Glutamatergic neuron (in vitro differentiated cells): ENCODE results near the gene IFT81. TPM values are rescaled to one million over a fixed set of nuclear protein-coding genes. Genes with fewer than 3 reads are reported as not detected.

Experiments
- DNase-seq: peaks from one replicate; pipeline ENCODE4 v3.0.0; 2022
- H3K27ac Mint-ChIP-seq: one replicate; pipeline ENCODE4 v1.8.0; 2020; ENCODE audit warnings: mild to moderate bottlenecking, mixed read lengths, inconsistent platforms; ENCODE audit not compliant: unreplicated experiment
- H3K27me3 Mint-ChIP-seq: one replicate; pipeline ENCODE4 v1.8.0; 2020; ENCODE audit warnings: mild to moderate bottlenecking, moderate library complexity, mixed read lengths, inconsistent platforms; ENCODE audit not compliant: unreplicated experiment
- H3K36me3 Mint-ChIP-seq: one replicate; pipeline ENCODE4 v1.8.0; 2020; ENCODE audit warnings: mild to moderate bottlenecking, mixed read lengths, inconsistent platforms; ENCODE audit not compliant: unreplicated experiment
- H3K4me1 Mint-ChIP-seq: one replicate; pipeline ENCODE4 v1.8.0; 2020; ENCODE audit warnings: mild to moderate bottlenecking, low read depth, mixed read lengths, inconsistent platforms; ENCODE audit not compliant: unreplicated experiment
- H3K4me3 Mint-ChIP-seq: one replicate; pipeline ENCODE4 v1.8.0; 2020; ENCODE audit warnings: mild to moderate bottlenecking, mixed read lengths, inconsistent platforms; ENCODE audit not compliant: unreplicated experiment
- H3K9me3 Mint-ChIP-seq: one replicate; pipeline ENCODE4 v1.8.0; 2020; ENCODE audit warnings: mild to moderate bottlenecking, moderate library complexity, mixed read lengths, inconsistent platforms; ENCODE audit not compliant: unreplicated experiment
- total RNA-seq: library from RNA; stranded (reverse); fragmentation: NEBNext Ultra II Directional; extraction: Animal tissue kit (Norgen Biotek cat#: 25700); gene quantifications from one replicate; pipeline ENCODE4 v1.2.1, GENCODE V29; 2021; ENCODE audit not compliant: unreplicated experiment
- TF ChIP-seq, protein P1 (sequence below): fragments of 200-600 bp; sonication (generic); IDR thresholded peaks from one replicate; pipeline ENCODE4 v1.5.0; 2021; ENCODE audit not compliant: partially characterized antibody, unreplicated experiment

Gene IFT81
- total RNA-seq, 1 donor from 2014 or later: 27.6 TPM

DNA sequence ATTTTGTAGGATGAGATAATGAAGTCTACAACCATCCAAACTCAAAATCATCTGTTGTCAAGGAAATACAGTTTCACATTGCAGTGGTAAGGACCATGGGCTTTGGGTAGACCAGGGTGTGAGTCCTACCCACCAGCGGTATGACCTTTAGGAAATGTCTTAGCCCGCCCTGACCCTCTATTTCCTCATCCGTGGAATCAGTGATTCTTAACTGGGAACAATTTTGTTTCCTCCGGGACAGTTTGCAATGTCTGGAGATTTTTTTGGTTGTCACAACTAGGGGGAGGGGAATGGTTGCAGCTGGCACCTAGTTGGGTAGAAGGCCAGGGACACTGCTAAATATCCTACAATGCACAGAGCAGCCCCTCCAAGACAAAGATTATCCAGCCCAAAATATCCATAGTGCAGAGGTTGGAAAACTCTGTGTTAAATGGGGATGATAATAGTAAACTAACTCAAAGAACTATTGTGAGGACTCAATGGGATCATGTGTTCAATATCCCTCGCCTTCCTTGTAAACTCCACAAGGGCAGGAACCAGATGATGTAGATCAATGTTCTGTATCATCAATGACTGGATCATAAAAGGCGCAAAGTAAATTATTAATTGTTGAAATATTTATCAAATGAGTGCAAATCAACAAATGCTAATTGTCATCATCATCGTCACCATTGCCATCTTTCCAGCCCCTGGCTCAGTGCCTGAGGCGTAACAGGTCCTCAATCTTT, 15.7 kb upstream of the IFT81 start:
- Mint-ChIP-seq H3K9me3 (peaks cover 5% of the 10 kb centered on the region), H3K4me3 (peak overlapping the region; percentile 2), H3K4me1 (peaks cover 13% of the 10 kb centered on the region), H3K27ac (peak overlapping the region; percentile 25), H3K36me3 (no peaks in the 10 kb centered on the region), H3K27me3 (no peaks in the 10 kb centered on the region)
- TF ChIP-seq, protein P1, sequence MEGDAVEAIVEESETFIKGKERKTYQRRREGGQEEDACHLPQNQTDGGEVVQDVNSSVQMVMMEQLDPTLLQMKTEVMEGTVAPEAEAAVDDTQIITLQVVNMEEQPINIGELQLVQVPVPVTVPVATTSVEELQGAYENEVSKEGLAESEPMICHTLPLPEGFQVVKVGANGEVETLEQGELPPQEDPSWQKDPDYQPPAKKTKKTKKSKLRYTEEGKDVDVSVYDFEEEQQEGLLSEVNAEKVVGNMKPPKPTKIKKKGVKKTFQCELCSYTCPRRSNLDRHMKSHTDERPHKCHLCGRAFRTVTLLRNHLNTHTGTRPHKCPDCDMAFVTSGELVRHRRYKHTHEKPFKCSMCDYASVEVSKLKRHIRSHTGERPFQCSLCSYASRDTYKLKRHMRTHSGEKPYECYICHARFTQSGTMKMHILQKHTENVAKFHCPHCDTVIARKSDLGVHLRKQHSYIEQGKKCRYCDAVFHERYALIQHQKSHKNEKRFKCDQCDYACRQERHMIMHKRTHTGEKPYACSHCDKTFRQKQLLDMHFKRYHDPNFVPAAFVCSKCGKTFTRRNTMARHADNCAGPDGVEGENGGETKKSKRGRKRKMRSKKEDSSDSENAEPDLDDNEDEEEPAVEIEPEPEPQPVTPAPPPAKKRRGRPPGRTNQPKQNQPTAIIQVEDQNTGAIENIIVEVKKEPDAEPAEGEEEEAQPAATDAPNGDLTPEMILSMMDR: no peak
- no peak for DNase-seq

DNA sequence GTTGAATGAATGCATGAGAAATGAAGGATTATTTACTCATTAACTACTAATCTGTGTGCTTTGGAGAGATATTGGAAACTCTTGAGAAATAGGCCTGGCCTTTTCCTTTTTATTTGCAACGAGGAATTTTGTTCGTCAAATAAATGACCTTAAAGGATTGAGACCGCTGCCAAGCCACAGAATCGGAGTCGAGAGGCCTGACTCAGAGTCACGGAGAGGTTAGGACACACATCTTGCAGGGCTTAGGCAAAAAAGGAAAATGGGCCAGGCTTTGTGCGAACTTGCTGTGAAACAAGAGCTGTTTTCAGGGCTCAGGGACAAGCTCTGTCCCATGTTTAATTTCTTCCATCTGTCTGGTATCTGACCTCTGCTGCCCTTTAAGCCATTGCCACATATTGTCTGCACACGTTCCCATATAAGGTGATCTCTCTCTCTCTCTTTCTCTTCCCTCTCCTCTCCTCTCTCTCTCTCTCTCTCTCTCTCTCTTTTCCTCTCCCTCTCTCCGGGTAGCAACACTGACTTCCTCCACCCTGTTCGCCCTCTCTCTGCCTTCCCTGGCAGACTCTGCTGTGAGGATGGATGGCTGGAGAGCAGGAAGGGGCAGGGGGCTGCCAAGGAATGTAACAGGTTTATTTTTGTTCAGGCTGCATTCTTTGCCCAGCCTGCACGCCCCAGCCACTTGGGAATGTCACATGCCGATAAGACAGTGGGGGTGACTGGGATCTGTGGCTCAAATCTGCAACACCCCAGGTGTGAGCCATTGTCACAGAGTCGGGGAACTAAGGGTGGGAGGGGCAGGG, 14.9 kb upstream of the IFT81 start:
- TF ChIP-seq, protein P1: no peak
- peaks cover 13% of the 10 kb centered on the region for H3K4me1 Mint-ChIP-seq
- H3K27ac Mint-ChIP-seq: peak overlapping the region; percentile 25
- no peak for DNase-seq
- peaks cover 7% of the 10 kb centered on the region for H3K9me3 Mint-ChIP-seq
- peak overlapping the region; percentile 41 for H3K4me3 Mint-ChIP-seq
- H3K36me3 Mint-ChIP-seq: no peaks in the 10 kb centered on the region
- no peaks in the 10 kb centered on the region for H3K27me3 Mint-ChIP-seq

DNA sequence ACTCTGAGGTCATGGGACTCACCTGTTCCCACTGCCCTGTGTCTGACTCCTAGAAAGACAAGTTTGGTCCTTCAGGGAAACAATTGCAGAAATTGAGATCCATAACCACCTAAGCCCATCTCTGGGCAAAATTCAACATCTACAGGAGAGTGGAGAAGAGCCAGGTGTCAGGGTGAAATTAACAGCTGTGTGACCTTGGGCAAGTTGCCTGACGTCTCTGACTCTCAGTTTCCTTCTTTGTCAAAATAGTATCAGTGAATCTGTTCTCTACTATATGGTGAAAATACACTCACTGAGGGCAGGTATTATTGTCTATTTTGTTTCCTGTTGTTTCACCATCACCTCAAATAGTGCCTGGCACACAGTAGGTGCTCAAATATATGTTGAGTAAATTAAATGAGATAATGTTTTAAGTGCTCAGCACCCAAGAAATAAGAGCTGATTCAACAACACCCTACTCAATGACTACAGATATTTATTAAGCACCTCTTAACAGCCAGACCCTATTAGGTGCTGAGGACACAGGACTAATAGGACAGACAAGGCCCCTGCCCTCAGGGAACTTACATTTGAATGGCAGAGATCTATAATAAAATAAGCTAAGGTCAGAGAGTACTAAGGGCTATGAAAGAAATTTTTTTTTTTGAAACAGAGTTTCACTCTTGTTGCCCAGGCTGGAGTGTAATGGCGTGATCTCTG, 14.2 kb upstream of the IFT81 start:
- peaks cover 13% of the 10 kb centered on the region for H3K4me1 Mint-ChIP-seq
- no peak overlapping the region for H3K4me3 Mint-ChIP-seq
- TF ChIP-seq, protein P1: no peak
- peaks cover 8% of the 10 kb centered on the region for H3K9me3 Mint-ChIP-seq
- H3K36me3 Mint-ChIP-seq: no peaks in the 10 kb centered on the region
- H3K27ac Mint-ChIP-seq: no peak overlapping the region
- H3K27me3 Mint-ChIP-seq: no peaks in the 10 kb centered on the region
- no peak for DNase-seq

DNA sequence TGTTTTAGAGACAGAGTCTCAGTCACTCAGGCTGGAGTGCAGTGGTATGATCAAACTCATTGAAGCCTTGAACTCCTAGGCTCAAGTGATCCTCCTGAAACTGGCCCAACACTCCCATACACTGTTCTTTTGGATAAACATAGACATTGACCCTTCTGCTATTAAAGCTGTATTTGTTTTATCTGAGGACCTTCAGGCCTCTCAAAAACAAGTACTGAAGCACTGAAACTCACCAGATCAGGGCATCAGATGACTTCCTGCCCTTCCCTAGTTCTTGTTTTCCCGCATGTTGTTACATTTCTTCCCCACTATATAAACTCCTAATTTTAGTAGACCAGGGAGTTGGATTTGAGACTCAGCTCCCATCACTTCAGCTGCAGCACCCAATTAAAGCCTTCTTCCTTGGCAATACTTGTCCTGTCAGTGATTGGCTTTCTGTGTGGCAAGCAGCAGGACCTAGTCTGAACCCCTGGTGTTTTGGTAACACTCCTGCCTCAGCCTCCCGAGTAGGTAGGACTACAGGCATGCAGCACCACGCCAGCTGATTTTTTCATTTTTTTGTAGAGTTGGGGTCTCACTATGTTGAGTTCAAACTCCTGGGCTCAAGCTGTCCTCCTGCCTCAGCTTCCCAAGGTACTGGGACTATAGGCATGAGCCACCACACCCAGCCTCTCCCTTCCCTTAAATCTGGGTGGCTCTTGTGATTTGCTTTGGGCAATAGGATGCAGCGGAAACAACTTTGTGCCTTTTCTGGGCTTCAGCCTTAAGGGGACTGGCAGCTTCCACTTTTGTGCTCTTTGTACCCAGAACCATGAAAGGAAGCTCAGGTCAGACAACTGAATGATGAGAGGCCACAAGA, 12.5 kb upstream of the IFT81 start:
- H3K4me1 Mint-ChIP-seq: peaks cover 13% of the 10 kb centered on the region
- H3K27ac Mint-ChIP-seq: no peak overlapping the region
- H3K36me3 Mint-ChIP-seq: no peaks in the 10 kb centered on the region
- DNase-seq: no peak
- no peak overlapping the region for H3K4me3 Mint-ChIP-seq
- TF ChIP-seq, protein P1: no peak
- peaks cover 8% of the 10 kb centered on the region for H3K9me3 Mint-ChIP-seq
- no peaks in the 10 kb centered on the region for H3K27me3 Mint-ChIP-seq
